Ovary (tissue), 9 donors: Measurements from ENCODE around the gene RPLP2. TPM values are rescaled to one million over a fixed set of nuclear protein-coding genes. Genes with fewer than 3 reads are reported as not detected.

Source experiments
- DNase-seq, 5 donors: peaks; one replicate each; pipeline ENCODE4 v3.0.0-alpha.2; 2019 to 2020
- H3K27ac ChIP-seq, 2 donors: fragments of 200-600 bp; one replicate each; pipeline versions ENCODE4 v1.5.1 to v1.8.0; 2019 to 2022
- H3K27me3 ChIP-seq: fragments of 200-600 bp; one replicate; pipeline ENCODE4 v1.8.0; 2022
- H3K36me3 ChIP-seq: fragments of 200-600 bp; sonication (generic); one replicate; pipeline ENCODE4 v1.5.1; 2019
- H3K4me1 ChIP-seq: one replicate; pipeline ENCODE4 v1.8.1; 2013; ENCODE audit warnings: mild to moderate bottlenecking, moderate library complexity; ENCODE audit not compliant: insufficient read depth
- H3K4me3 ChIP-seq: fragments of 200-600 bp; sonication (generic); one replicate; pipeline ENCODE4 v1.5.1; 2017
- H3K9me3 ChIP-seq, 2 donors: fragments of 200-600 bp in 1 of 2; sonication (generic) in 1 of 2; one replicate each; pipeline versions ENCODE4 v1.5.1 to v1.8.1; 2013 to 2019; ENCODE audit warnings: mild to moderate bottlenecking in 1 of 2, moderate library complexity in 1 of 2
- CTCF ChIP-seq, 3 donors: fragments of 450-650 bp in 2 of 3; fragments of 200-600 bp in 1 of 3; IDR thresholded peaks; one replicate each; pipeline versions ENCODE4 v1.5.1 to v1.8.0; 2016 to 2022; ENCODE audit warnings: antibody characterized with exemption in 3 of 3, mild to moderate bottlenecking in 1 of 3
- EP300 ChIP-seq: sonication (generic); formaldehyde crosslinking; IDR thresholded peaks from one replicate; pipeline ENCODE4 v1.6.1; 2017; ENCODE audit warnings: antibody characterized with exemption
- POLR2A ChIP-seq: fragments of 450-650 bp; IDR thresholded peaks from one replicate; pipeline ENCODE4 v1.6.1; 2017; ENCODE audit warnings: antibody characterized with exemption, mild to moderate bottlenecking, moderate library complexity
- whole genome bisulfite sequencing, 3 donors: extraction: QIAGEN DNeasy Blood & Tissue Kit in 1 of 3; methylation state at CpG; one replicate each; pipeline versions ENCODE4 v1.1.5 to v1.1.7; 2013 to 2017; 5-methylcytosine and 5-hydroxymethylcytosine counted together
- intact Hi-C, 4 donors: fragments of 100-400 bp; cut with DNase I; formaldehyde crosslinking; loops; one replicate each; pipeline versions ENCODE4 v1.11.0 to v1.15.1; 2022 to 2023
- polyA plus RNA-seq, 2 donors: library from polyadenylated mRNA; stranded (reverse); fragments of 200-250 nt in 1 of 2; fragments of 350-450 nt in 1 of 2; fragmentation: Illumina TruSeq in 1 of 2; extraction: RNeasy Lipid Tissue Mini Kit (QIAGEN cat#74804) in 1 of 2; gene quantifications; one replicate each; pipeline ENCODE4 v1.2.3, GENCODE V29; 2013 to 2014
- total RNA-seq, 7 donors: library from RNA; depleted of rRNA in 2 of 7; stranded (reverse); fragments of >200 nt in 2 of 7; fragmentation: NEBNext Ultra II Directional in 3 of 7; extraction: Animal tissue kit (Norgen Biotek cat#: 25700) in 3 of 7; gene quantifications; one replicate each; pipeline versions ENCODE4 v1.1.0 to v1.2.4, GENCODE V29; 2016 to 2023
- donor health status: DM: no; HTN: no; CAD: no; lungs with moderate emphysema.
- donor health status: DM: no; HTN: no; CAD: no.
- donor health status: Bipolar disorder and iron deficiency.
- donor health status: DM: yes; HTN: yes; CAD: no.
- donor health status: DM: no; HTN: no; CAD: no.
- donor health status: DM: yes; HTN: yes; CAD: no.

Gene RPLP2
- total and polyA plus RNA-seq, 9 donors = 237 to 4,238 (median 2,804) TPM

DNA sequence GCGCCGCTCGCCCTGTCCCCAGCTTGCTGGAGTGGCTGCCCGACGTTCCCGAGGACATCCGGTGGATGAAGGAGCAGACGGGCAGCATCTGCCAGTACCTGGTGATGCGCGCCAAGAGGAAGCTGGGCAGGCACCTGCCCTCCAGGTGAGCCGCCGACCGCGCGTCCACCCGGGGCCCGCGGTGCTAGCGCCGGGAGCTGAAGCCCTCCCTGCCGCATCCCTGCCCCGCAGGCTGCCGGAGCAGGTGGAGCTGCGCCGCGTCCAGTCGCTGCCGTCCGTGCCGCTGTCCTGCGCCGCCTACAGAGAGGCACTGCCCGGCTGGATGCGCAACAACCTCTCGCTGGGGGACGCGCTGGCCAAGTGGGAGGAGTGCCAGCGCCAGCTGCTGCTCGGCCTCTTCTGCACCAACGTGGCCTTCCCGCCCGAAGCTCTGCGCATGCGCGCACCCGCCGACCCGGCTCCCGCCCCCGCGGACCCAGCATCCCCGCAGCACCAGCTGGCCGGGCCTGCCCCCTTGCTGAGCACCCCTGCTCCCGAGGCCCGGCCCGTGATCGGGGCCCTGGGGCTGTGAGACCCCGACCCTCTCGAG is 14.6 kb downstream of the RPLP2 start:
- no peaks in the 10 kb centered on the region for H3K9me3 ChIP-seq
- no peak overlapping the region for H3K4me3 ChIP-seq
- WGBS, 3 donors = 78 to 87% (median 84%) methylated on average over 39 to 59 of the region's 59 CpGs
- no peak for TF ChIP-seq EP300
- no peak for TF ChIP-seq CTCF (IDR thresholded peaks at IDR 0.05)
- TF ChIP-seq POLR2A = no peak
- no peak for DNase-seq
- no peaks in the 10 kb centered on the region for H3K27me3 ChIP-seq
- H3K36me3 ChIP-seq = peaks cover 2% of the 10 kb centered on the region
- intact Hi-C loops = no loop called here
- no peak overlapping the region for H3K27ac ChIP-seq
- peaks cover 10% of the 10 kb centered on the region for H3K4me1 ChIP-seq

GRCh38 chr11:824942-825341 is 15.2 kb downstream of the RPLP2 start:
- Histone ChIP-seq H3K9me3 (no peaks in the 10 kb centered on the region), H3K27ac (no peak overlapping the region), H3K27me3 (no peaks in the 10 kb centered on the region), H3K36me3 (peaks cover 2% of the 10 kb centered on the region), H3K4me1 (peaks cover 13% of the 10 kb centered on the region), H3K4me3 (no peak overlapping the region)
- no peak for TF ChIP-seq CTCF (IDR thresholded peaks at IDR 0.05)
- TF ChIP-seq POLR2A = no peak
- no peak for TF ChIP-seq EP300
- DNase-seq = no peak
- 81 to 86% (median 81%) methylated on average over 11 of the region's 11 CpGs for WGBS, 3 donors
- intact Hi-C loops = no loop called here

DNA sequence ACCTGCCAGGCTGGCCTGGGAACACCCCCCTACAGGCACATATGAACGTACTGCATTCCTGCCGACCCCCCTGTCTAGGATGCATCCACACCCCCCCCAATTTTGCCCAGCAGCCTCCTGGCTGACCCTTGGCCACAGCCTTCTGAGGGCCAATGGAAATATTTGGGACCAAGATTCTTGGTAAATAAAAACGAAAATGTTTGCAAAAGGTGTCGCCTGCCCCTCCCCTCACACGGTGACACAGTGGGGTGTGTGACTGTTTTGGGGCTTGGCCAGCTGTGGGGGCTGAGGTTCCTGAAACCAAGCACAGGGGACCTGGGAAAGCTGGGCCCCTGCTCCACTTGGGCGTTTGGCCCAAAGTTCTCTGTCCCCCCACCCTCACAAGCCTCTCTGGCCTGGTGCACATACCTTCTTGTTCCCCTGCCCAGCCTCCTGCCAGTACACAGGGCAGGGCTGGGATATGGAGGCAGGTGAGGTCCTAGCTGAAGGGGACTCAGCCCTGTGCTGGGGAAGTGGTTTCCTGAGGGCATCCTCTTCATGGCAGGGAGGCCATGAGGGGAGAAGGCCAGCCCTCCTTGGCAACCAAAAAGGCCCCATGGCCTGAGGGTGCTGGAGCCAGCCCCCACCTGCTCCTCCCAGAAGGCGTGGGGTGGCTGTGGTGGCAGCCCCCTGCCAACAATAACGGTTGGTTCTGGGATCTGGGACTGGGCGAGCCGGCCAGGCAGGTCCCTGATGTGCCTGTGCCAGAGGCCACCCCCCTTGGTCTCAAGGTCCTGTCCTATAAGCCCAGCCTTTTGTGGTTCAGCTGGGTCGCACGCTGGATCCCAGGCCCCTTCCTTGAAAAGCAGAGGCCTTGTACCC is 15.8 kb downstream of the RPLP2 start:
- no peaks in the 10 kb centered on the region for H3K27me3 ChIP-seq
- DNase-seq = no peak
- intact Hi-C loops = no loop called here
- no peaks in the 10 kb centered on the region for H3K9me3 ChIP-seq
- H3K27ac ChIP-seq = no peak overlapping the region
- no peak for TF ChIP-seq CTCF (IDR thresholded peaks at IDR 0.05)
- no peak for TF ChIP-seq EP300
- no peak for TF ChIP-seq POLR2A
- peaks cover 2% of the 10 kb centered on the region for H3K36me3 ChIP-seq
- peaks cover 16% of the 10 kb centered on the region for H3K4me1 ChIP-seq
- H3K4me3 ChIP-seq = no peak overlapping the region
- WGBS, 3 donors = 81 to 87% (median 84%) methylated on average over 10 to 12 of the region's 12 CpGs

- Histone ChIP-seq H3K27me3 (no peaks in the 10 kb centered on the region), H3K36me3 (peaks cover 2% of the 10 kb centered on the region), H3K4me1 (peaks cover 13% of the 10 kb centered on the region), H3K4me3 (no peak overlapping the region), H3K9me3 (no peaks in the 10 kb centered on the region), H3K27ac (no peak overlapping the region)
- TF ChIP-seq EP300 (no peak), CTCF (IDR thresholded peaks at IDR 0.05) (no peak), POLR2A (no peak)
- intact Hi-C loops = no loop called here
- 74 to 86% (median 79%) methylated on average over 9 of the region's 9 CpGs for WGBS, 3 donors
- no peak for DNase-seq
Observed at GRCh38 chr11:826227-826621, 16.5 kb downstream of the RPLP2 start.
